Jurkat, Clone E6-1 (cell line): ENCODE data around the gene FBXL7.

Experiments used
- DNase-seq: peaks from one replicate; pipeline ENCODE4 v3.0.0-alpha.2; 2011; ENCODE audit warnings: low read depth, low spot score
- H3K4me3 ChIP-seq: 2 replicates; pipeline ENCODE4 v1.5.1; 2011; ENCODE audit warnings: mild to moderate bottlenecking, low read length, control low read depth, moderate library complexity

FBXL7 gene

DNA sequence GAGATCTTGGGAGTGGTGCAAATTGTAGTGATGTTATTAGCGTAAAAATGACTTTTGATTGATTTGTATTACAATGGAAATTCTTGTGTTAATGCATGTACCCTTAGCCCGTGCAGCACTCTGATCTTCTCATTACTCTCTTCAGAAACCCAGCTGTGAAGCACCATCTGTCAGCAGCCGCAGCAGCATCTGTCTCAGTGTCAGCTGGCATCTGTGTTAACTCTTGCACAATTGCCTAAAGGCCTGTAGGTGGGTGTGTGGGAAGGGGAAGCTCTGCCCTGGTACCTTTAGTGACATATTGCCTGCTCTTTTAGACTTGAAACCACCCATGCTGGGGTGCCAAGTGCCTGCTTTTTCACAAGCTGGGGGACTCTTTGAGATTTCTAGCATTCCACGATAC lies 101.3 kb downstream of the FBXL7 start:
- H3K4me3 ChIP-seq = no peak overlapping the region
- no peak for DNase-seq

DNA sequence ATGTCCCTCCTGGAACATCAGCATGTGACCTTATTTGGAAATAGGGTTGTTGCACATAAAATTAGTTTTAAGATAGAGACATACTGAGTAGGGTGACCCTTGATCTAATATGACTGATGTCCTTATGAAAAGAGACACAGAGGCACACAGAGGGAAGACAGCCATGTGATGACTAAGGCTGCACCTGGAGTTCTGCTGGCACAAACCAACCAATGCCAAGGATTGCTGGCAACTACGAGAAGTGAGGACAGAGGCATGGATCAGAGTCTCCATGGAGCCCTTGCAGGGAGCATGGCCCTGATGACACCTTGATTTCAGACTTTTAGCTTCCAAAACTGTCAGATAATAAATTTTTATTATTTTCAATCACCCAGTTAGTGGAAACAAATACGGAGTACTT lies 101.9 kb downstream of the FBXL7 start:
- no peak for DNase-seq
- H3K4me3 ChIP-seq = no peak overlapping the region

DNA sequence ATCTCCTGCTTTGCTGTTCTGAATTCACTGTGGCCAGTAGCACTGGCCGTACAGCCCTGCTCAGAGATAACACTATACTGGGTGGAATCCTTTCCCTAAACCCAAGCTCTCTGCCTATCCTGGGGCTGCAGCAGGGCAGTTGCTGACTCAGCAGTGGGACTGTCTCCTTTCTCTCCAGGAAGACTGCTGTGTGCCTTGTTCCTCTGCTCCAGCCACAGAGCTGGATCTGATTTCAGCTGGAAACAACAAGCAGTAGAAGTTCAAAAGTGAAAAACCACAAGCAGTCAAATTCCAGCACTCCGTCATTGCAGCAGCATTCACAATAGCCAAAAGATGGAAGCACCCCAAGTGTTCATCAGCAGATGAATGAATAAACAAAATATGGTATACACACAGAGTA lies 105.0 kb downstream of the FBXL7 start:
- no peak overlapping the region for H3K4me3 ChIP-seq
- DNase-seq = no peak

DNA sequence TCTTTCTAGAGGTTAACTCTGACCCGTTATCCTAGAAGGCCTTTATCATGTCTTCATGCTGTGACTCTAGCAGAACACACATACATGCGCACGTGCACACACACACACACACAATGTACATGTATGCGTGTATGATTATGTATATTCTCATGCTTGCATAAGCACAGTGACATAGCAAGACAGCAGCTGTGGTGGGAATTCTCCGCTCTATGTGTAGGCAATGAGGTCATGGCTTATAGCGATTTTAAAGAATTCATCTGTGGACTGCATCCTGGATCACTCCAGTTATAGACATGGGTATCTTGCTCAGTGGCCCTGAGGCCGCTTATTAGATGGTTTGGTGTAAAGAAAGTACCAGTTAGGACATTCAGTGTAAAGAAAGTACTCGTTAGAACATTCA lies 106.2 kb downstream of the FBXL7 start:
- no peak for DNase-seq
- no peak overlapping the region for H3K4me3 ChIP-seq

DNA sequence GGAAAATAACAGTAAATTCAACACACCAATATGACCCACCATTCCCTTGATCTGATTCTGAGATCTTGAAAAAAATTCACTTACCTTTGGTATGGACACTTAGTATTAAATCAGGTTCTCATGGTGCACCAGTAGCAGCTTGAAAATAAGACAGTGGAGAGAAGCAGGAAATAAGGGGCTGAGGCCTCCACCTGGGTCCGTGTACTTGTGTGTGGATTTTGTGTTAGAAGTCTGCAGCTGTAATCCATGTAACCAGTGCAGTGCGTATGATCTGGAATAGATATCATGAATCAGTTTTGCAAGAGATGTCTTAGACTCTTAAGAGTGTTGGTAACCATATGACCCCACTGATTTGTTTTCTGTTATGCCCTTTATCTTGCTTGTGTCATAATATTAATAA lies 107.1 kb downstream of the FBXL7 start:
- DNase-seq = no peak

DNA sequence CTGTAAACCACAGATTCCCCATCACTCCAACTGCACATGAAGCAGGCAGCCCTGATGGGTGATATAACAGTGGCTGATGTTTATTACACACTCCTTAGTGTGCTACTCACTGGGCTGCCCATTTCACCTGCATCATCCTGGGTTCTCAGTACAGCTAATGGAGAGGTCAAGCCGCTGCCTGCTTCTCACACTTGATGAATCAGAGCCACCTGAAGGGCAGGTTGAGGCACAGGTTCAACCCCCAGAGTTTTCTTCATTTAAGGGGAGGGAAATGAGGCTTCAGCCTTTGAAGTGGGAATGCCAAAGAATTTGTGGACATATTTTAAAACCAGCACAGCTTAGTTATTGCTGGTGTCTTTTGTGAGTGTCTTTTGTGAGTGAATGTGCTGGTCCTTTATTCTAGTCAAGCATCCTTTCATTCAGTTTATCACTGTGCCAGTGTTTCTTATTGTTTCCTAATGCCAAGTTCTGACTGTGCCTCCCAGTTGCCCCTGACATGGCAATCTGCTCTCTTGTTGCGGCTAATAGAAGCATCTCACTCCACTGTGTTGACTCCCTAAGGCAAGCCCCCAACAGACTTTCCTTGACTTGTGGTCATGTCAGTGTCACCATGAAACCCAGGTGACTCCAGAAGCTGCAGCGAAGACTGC lies 109.2 kb downstream of the FBXL7 start:
- no peak for DNase-seq
- H3K4me3 ChIP-seq = no peak overlapping the region

More for the DNA sequence above, 107.1 kb downstream of the FBXL7 start:
- H3K4me3 ChIP-seq = no peak overlapping the region

DNA sequence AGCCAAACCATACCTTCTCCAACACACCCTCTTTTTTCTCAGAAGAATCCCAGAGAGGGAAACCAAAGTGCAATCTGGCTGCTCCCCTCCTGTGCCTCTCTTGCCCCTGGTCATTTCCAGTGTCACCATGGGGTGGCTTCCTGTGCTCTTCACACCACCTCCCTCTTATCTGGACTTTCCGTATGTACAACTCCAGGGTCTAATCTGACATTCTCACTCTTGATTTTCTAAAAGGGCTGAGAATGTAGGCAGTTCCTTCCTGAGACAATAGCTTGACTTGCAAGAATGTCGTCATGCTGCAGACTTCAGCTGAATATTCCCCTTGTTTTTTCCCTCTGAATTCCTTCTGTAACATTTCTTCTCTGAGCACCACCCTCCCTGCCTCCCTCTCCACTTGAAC lies 110.2 kb downstream of the FBXL7 start:
- no peak overlapping the region for H3K4me3 ChIP-seq
- no peak for DNase-seq

DNA sequence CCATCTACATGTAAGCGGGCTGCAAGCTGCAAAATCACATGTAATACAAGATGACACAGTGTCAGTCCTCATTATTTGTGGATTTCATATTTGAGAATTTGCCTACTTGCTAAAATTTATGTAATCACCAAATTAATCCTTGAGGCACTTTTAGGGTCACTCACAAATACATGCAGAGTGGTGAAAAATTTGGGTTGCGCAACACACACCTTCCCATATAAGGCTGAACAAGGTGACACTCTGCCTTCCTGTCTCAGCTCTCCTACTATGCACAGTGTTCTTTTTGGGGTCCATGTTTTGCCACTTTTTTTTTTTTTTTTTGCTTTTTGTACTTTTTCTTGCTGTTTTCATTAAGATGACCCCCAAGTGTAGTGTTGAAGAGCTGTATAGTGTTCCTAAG lies 111.0 kb downstream of the FBXL7 start:
- no peak for DNase-seq
- H3K4me3 ChIP-seq = no peak overlapping the region

DNA sequence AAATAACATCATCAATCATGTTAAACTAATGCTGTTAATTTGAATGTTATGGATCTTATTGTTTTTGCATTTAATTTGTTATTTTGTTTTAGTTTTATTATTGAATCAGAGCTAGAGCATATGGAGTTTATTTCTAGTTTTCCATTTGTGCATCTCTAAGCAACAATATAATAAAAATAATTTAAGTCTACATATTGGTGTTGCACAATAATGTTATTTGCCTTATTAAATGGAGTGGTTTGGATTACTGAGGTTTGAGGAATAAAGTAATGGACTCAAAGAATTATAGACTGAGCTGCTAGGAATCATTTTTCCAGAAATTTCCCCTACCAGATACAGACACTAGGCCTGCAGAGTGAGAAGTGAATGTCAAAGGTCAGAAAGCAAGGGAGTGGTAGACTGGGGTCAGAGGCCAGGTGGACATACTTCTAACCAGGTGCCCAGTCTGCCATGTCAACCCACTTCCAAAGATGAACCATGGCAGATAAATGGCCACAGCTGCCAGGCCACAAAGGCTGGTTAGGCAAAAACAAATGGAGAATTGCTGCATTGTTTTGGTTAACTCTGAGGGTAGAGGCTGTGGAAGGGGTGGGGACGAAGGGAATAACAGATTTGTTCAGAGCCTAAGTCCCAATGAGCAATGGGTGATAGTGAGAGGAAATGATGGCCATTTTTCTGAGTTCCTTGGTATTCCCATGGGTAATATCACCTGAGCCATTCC lies 113.1 kb downstream of the FBXL7 start:
- no peak overlapping the region for H3K4me3 ChIP-seq
- DNase-seq = no peak

DNA sequence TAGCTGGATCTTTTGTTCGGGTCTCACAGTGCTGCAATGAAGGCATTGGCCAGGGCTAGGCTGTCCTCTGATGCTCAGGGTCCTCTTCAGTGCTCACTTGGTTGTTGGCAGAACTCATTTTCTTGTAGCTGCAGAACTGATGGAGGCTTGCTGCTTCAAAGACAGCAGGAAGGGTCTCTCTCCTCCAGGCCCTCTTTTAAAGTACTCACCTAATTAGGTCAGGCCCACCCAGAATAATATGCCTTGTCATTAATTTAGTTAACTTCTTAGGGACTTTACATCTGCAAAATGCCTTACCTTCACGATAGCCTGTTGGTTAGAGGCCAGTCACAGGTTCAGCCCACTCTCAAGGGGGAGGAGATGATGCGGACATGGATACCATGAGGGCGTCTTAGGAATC lies 114.7 kb downstream of the FBXL7 start:
- no peak for DNase-seq
- H3K4me3 ChIP-seq = no peak overlapping the region

DNA sequence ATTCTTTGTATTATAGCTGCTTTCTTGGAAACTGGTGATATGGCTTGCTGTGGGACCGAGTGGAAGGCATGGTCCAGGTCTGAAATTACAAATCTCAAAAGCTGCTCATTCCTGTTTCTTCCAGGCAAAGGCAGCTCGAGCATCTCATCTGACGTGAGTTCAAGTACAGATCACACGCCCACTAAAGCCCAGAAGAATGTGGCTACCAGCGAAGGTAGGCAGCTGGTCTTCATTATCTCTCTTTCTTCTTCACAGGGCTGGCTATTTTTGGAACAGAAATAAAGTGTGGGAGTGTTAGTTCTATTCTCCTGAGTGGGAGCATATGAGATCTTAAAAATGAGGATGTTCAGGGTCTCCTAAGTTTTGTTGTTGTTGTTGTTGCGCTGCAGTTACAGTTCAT lies 115.9 kb downstream of the FBXL7 start:
- no peak for DNase-seq
- H3K4me3 ChIP-seq = no peak overlapping the region

DNA sequence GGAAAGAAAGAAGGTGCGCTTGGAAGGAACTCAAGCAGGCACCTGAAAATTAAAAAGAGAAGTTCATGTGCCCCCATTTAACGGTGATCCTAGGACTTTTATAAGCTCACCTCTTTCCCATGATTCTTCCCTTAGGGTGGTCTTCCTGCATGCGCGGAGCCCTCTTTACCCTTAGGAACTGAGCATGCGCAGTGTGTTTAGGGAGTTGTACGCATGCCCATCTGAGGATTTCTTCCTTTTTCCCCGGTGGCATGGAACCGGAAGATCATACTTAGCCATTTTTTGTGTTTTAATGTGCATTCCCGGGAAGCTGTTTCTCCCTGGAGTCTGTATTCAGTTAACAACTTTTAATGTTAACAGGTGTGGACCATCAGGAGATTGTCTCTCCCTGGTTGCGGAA lies 119.0 kb downstream of the FBXL7 start:
- DNase-seq = no peak
- no peak overlapping the region for H3K4me3 ChIP-seq

DNA sequence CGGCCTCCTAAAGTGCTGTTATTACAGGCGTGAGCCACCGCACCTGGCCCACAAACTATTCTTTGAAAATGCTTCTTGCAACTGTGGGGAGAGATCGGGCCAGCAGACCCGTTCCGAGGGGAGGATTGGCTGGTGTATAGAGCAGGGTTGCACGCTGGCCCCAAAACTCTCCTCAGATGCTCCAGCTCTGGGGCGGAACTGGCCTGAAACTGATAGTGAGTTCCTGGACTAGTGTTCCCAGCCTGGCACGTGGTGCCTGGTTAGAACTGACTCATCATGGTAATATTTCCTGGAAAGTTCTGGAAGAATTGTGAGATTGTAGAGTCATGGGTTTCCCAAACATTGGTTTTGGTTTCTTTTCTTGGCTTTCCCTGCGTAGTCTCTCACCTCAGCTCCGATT lies 120.5 kb downstream of the FBXL7 start:
- no peak for DNase-seq
- H3K4me3 ChIP-seq = no peak overlapping the region

DNA sequence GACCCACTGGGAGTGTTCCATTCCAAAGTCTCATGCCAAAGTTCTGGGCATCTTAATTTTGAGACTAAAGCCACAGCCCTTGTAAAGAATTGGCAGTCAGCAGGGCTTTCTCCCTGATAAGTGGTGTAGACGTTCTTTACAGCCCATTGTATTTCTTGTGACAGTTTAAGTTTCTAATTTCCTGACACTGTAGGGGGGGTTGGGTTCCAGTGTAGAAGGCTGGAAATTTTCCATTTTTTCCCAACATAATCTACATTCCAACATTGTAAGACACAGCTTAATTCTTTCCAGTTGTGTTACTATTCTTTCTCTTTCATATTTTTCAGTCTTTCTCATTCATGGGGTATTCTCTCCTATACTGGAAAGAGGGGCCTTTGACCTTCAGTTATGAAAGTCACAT lies 121.1 kb downstream of the FBXL7 start:
- H3K4me3 ChIP-seq = no peak overlapping the region
- DNase-seq = no peak

DNA sequence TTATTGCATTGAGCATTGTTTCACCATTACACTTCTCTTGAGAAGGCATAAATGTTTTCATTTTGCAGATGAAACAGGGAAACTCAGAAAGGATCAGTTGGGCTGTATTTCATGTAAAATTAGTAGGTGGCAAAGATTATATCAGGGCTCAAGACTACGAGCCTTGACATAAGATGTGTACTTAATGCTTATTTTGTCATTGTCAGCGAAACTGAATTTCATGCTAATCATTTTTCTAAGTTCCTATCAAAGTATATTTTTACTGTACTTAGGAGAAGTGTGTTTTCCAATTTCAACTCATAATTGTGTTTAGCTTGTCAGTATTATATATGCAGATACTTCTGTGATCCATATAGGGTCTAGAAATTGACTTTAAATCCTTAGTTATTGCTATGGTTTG lies 123.8 kb downstream of the FBXL7 start:
- no peak overlapping the region for H3K4me3 ChIP-seq
- DNase-seq = no peak

DNA sequence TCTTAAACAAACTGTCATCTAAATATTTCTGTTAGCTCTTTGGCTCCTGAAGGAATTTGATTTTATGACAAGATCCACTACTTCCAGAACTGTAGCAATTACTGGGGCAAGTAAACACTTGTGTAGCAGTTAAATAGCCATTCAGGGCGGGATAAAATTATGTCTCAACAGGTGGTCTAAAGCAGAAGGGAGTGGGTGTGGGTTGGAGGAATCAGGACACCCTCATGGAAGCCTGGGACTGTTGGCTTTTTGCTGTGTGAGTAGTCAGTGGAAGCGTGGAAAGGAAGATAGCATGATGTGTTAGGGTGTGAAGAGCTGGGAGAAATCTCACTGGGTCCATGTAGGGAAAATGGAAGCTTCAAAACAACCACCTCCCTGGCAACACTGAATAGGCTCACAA lies 127.1 kb downstream of the FBXL7 start:
- DNase-seq = no peak
- no peak overlapping the region for H3K4me3 ChIP-seq

DNA sequence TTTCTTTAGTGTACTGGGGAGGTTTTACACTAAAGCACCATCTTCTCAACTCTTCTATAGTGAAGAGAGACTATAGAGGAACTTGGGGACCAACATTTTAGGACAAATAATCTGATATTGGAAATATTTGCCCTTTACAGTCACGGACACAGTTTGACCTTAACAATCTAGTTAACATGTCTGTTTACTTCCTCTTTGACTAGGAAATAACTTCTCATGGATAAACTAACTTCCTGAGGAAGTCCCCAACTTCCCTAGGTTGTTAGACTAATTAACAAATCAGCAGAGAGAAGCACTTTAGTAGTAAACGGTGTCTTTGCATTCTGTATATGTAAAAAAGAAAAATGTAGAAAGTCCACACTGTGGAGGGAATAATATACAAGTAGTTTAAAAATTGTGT lies 127.7 kb downstream of the FBXL7 start:
- no peak overlapping the region for H3K4me3 ChIP-seq
- no peak for DNase-seq

DNA sequence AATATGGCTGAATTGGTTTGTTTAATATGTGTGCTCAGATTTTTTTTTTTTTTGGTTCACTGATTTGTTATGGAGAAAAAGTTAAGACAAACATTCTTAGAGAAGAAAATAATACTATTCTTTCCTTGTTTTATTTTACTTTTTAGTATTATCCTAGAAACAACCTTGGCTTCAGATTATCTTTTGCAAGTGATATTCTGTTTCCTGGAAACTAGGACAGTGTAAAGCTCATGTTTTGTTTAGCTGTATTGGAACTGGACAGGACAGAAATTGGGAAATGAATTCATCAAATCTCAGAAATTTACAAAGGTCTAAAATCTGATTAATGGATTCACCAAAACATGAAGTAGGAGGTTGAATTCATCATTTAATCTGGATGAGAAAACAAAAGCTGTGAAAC lies 130.5 kb downstream of the FBXL7 start:
- no peak for DNase-seq

DNA sequence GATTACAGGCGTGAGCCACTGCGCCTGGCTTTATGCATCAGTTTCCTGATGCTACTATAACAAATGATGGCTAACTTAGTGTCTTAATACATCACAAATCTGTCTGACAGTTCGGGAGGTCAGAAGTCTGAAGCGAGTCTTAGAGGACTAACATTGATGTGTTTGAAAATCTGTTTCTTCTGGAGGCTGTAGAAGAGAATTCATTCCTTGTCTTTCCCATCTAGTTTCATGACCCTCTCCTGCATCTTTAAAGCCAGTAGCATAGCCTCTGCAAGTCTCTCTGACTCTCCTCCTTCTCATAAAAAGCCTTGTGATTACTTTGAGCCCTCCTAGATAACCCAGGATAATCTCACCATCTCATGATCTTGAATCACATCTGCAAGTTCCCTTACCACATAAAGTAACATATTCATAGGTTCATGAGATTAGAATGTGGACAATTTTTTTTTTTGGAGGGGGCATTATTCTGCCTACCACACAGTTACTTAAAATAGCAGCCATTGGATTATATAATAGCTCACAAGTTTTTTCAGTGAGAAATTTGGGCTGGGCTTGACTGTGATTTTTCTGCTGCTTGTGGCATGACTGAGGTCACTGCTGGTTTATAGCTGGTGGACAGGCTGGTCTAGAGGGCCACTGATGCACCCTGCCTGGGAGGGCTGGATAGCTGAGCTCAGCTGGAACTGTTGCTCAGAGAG lies 134.8 kb downstream of the FBXL7 start:
- DNase-seq = no peak
- H3K4me3 ChIP-seq = no peak overlapping the region

More for the DNA sequence above, 130.5 kb downstream of the FBXL7 start:
- no peak overlapping the region for H3K4me3 ChIP-seq

DNA sequence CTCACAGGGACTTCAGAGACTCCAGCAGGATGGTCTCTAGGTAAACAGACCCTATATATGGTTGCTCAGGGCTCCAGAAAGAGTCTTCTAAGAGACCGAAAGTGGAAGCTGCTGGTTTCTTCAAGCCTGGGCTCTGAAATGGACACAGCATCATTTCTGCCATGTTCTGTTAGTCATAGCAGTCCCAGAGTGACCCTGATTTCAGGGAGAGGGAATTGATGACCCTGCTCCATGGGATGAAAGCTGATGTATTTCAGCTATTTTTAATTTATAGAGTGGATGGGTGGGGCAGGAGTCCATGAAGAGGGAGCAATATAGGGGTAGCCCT lies 135.3 kb downstream of the FBXL7 start:
- no peak for DNase-seq
- H3K4me3 ChIP-seq = no peak overlapping the region

DNA sequence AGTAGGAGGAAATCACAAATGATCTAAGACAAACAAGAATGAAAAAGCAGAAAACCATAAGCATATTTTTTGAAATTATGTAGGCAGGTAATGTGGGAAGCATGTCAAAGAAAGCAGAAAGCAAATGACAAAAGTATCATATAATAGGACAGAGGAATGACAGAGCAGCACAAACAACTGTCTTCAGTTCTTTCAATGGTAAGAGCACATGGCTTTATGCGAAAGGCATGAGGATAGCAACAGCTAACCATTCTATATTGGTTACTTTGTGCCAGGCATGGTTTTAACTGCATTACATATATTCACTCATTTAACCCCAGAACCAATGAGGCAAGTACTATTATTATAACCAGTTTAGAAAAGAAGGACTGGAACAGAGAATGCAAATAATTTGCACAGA lies 137.4 kb downstream of the FBXL7 start:
- DNase-seq = no peak
- H3K4me3 ChIP-seq = no peak overlapping the region
